ENCODE data around the gene IL17RD. TPM values are rescaled to one million over a fixed set of nuclear protein-coding genes. Genes with fewer than 3 reads are reported as not detected.

IL17RD gene
- total RNA-seq, 2 donors from 2014 or later, result 3.9 to 5.9 TPM

DNA sequence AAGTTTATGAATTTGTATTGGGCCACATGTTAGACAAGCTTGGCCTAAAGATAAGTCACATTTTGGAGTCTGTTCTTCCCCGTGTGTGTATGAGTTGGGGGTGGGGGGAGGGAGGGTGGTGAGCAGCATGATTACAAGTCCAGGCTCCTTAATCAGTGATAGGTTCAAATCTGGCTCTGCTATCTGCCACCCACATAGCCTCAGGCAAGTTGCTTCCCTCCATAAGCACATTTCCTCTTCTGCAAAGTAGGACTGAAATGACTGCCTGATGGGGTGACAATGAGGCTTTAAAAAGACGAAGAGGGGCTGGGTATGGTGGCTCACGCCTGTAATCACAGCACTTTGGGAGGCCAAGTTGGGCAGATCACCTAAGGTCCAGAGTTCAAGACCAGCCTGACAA lies 105.7 kb downstream of the IL17RD start:
- DNase-seq (no peak), ATAC-seq (no peak)
- intact Hi-C loops (cut with DNase I), result no loop called here

- ATAC-seq (no peak), DNase-seq (no peak)
- intact Hi-C loops (cut with DNase I), result no loop called here
Measured at GRCh38 chr3:57057351-57057750, 107.8 kb downstream of the IL17RD start.

GRCh38 chr3:57053122-57053521 lies 112.0 kb downstream of the IL17RD start:
- no peak for DNase-seq
- intact Hi-C loops (cut with DNase I), result no loop called here
- no peak for ATAC-seq

DNA sequence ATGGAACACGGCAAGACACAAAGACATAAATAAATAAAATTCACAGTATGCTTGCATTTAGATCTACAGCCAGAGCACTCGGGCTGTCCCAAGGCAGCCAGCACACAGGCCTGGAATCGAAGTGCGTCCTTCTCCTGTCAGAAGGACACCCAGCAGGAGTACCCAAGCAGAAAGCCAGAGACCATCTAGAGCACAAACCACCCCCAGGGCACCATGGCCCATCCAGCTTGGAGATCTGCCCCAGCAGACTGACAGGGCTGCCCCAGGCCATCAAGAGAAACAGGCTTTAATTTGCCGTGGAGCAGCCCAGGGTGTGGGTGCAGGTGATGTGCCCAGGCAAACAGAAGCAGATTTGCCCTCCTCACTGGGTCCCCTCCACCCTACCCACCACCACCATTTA lies 112.5 kb downstream of the IL17RD start:
- DNase-seq (no peak), ATAC-seq (no peak)
- intact Hi-C loops (cut with DNase I), result no loop called here

- DNase-seq (no peak), ATAC-seq (no peak)
- intact Hi-C loops (cut with DNase I), result no loop called here
Measured at GRCh38 chr3:57048728-57049127, 116.4 kb downstream of the IL17RD start.

DNA sequence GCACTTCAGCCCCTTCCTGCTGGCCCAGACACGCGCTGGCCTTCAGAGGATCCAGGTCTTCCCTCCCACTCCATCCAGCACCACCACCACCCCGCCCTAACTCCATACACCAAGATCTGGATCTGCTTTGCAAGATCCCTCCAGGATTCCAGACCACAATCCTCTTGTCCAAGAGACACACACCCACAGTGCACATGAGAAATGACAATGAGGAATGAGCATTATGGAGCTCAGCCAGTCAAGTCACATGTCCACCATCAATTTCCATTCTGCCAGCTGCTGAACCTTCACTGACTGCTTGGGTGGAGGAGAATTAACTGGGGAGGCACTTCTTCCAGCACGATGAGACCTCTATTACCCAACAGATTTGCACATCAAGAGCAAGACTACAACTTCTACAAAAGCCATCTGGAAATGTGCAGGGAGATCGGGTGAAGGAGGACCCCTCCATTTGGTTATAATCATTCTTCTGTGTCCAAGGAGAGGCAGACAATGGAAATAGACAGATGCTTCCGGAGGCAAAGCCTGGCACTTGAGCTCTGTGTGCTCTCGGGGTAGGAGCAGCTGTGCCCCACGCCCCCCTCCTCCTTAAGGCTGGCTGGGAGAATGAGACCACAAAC lies 117.0 kb downstream of the IL17RD start:
- intact Hi-C loops (cut with DNase I), result no loop called here
- DNase-seq (no peak), ATAC-seq (peak; percentile 57 to 59)

DNA sequence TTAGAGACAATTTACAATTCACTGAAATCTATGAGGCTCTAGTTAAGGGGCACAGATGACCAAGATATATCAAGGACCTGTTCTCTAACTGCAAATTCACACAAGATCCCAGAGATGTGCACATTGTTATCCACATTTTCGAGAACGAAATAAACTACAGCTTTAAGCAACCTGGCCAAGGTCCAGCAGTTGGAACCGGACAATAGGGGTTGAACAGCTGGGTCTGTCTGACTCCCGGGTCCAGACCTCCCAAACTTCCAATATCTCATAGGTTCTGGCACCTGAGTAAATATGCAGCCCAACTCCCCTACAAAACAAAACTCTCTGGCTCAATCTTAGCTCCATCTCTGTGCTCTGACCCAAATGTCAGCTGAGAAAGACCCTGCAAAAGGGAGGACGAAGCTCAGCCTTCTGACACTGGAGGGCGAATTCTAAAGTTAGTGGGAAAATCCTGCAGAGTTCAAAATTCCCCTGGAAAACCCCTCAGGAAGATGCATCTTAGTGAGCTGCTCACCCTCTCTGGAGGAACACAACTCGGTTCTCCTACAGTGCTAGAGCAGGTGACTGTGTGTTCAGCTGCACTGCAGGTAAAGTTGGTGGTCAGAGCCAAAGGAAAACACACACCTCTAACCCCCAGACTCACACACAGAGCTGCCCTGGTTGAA lies 118.9 kb downstream of the IL17RD start:
- no peak for ATAC-seq
- no peak for DNase-seq
- intact Hi-C loops (cut with DNase I), result no loop called here

DNA sequence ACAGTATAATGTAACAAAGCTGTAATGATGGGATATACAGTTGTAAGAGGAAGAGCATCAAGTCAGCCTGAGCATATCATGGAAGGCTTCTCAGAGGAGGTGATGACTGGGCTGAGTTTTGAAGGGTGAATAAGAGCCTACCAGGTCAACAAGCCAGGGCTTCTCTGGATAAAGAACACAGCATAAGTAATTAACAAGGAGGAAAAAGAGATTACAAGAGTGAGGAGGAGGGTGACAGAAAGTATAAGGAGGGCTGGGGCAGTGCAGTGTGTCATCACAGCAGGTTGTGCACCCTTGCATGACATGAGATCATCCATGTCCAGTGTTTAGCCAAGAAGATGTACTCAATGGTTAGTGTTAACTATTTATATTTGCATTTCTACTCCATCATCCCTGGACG lies 121.6 kb downstream of the IL17RD start:
- ATAC-seq (no peak), DNase-seq (no peak)
- intact Hi-C loops (cut with DNase I), result no loop called here

DNA sequence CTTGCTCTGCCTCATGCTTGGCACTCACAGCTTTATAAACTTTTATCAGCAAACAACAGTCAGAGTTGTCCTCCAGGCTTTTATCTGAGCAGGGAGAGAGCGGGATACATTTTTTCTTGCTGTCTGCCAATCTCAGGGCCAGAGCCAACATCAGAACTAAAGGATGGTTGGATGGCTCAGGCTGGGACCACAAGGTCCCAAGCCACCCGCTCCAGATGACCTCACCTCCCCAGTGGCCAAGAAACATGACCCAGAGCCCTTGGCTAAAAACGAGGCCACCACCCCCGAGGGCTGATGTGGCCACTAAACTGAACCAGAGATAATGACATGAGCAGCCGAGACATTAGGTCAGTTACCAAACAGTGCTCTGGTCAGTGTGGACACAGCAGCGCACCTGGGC lies 123.5 kb downstream of the IL17RD start:
- DNase-seq (no peak), ATAC-seq (peak; percentile 60 to 80)
- intact Hi-C loops (cut with DNase I), result no loop called here

Other genes with a start within 250 kb of the IL17RD start
- not detected for gene SPATA12, start 104.7 kb downstream of the IL17RD start, total RNA-seq
- gene HESX1, start 34.6 kb upstream of the IL17RD start, total RNA-seq, result under 1 TPM in 1 of 2 donors, not detected in 1; 0.56 TPM
- 10 to 100 TPM; 33.5 to 38.1 TPM for gene APPL1, start 62.4 kb upstream of the IL17RD start, total RNA-seq
- gene ASB14, start 127.3 kb upstream of the IL17RD start, total RNA-seq, result under 1 TPM in 1 of 2 donors, not detected in 1; 0.41 TPM

Data from left cardiac atrium (tissue), 4 donors.